NCI-H2196 treated with DMSO at 0.1 percent for 48 hours (cell line): ENCODE measurements around the gene CEACAM16.

ENCODE experiments used
- DNase-seq: peaks from one replicate; lab custom pipeline; 2025; ENCODE audit not compliant: unreplicated experiment; lab: John Stamatoyannopoulos, UW

The CEACAM16 gene

GRCh38 chr19:44744871-44745332 lies 46.0 kb downstream of the CEACAM16 start:
- DNase-seq, result no peak

GRCh38 chr19:44745341-44745831 lies 46.4 kb downstream of the CEACAM16 start:
- DNase-seq, result peak; percentile 43

- no peak for DNase-seq
These were observed 47.1 kb downstream of the CEACAM16 start for GRCh38 chr19:44745887-44746600.

GRCh38 chr19:44746616-44746945 lies 47.6 kb downstream of the CEACAM16 start:
- no peak for DNase-seq

DNA sequence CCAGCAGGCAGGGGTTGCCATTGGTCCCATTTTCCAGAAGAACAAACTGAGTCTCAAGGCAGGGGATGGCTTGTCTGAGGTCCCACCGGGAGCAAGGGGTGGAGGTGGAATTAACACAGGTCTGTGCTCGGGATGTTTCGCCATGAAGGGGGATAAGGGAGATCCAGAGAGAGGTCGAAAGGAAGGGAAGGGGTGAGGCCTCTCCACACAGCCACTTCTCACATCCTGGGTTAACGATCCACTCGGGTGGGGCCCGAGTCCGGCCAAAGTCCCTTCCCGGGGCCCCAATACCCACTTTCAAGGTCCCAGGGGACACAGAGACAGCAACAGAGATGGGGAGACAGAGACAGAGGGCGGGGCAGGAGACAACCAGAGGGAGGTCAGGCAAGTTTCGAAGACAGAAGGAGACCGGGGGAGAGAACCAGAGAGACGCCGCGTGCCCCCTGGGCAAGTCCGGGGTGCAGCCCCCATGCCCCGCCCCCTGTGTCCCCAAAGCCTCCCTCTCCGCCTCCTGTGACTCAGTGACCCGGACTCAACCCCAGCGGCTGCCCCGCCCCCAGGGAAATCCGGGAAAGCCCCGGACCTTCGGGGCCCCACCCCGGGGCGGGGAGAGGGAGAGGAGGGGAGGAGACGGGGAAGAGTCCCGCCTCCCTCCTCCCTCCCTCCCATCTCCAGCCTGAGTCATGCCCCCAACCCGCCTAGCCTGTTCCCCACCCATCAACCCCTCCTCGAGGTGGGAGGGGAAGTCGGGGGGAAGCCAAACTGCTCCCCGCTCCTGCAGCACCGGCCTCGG lies 48.2 kb downstream of the CEACAM16 start:
- DNase-seq, result peak; percentile 70

- peak; percentile 77 for DNase-seq
These were observed 48.9 kb downstream of the CEACAM16 start for GRCh38 chr19:44747739-44748425.

- no peak for DNase-seq
These were observed 49.7 kb downstream of the CEACAM16 start, which contains the start of gene BCL3 for GRCh38 chr19:44748426-44749254. TSS of gene BCL3 (plus strand) at chr19:44748708. CDS start at chr19:44748791, 83 bp downstream.

GRCh38 chr19:44749292-44749691 lies 50.3 kb downstream of the CEACAM16 start:
- DNase-seq, result no peak

GRCh38 chr19:44749994-44750393 lies 51.0 kb downstream of the CEACAM16 start:
- DNase-seq, result no peak

DNA sequence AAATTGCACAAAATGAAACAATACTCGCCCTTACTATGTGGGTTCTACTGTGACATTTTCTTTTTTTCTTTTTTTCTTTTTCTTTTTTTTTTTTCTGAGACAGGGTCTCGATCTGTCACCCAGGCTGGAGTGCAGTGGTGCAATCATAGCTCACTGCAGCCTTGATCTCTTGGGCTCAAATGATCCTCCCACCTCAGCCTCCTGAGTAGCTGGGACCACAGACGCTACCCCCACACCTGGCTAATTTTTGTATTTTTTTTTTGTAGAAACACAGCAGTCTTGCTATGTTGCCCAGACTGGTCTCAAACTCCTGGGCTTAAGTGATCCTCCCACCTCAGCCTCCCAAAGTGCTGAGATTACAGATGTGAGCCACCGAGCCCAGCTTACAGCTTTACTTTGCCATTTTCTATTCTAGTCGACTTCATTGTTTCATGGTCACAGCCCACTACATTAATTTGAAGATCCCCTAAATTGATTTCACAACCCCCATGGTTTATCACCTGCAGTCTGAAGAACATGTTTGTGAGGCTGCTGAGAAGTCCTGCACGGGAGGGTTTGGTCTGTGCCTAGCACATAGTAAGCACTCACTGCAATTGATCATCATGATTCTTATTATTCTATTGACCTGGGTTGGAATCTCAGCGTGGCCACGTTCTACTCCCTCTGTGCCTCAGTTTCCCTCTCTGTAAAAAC lies 53.3 kb downstream of the CEACAM16 start:
- DNase-seq, result no peak

GRCh38 chr19:44752816-44753625 lies 54.1 kb downstream of the CEACAM16 start:
- DNase-seq, result peak; percentile 95

- DNase-seq, result no peak
These were observed 54.6 kb downstream of the CEACAM16 start for GRCh38 chr19:44753626-44753931.

DNA sequence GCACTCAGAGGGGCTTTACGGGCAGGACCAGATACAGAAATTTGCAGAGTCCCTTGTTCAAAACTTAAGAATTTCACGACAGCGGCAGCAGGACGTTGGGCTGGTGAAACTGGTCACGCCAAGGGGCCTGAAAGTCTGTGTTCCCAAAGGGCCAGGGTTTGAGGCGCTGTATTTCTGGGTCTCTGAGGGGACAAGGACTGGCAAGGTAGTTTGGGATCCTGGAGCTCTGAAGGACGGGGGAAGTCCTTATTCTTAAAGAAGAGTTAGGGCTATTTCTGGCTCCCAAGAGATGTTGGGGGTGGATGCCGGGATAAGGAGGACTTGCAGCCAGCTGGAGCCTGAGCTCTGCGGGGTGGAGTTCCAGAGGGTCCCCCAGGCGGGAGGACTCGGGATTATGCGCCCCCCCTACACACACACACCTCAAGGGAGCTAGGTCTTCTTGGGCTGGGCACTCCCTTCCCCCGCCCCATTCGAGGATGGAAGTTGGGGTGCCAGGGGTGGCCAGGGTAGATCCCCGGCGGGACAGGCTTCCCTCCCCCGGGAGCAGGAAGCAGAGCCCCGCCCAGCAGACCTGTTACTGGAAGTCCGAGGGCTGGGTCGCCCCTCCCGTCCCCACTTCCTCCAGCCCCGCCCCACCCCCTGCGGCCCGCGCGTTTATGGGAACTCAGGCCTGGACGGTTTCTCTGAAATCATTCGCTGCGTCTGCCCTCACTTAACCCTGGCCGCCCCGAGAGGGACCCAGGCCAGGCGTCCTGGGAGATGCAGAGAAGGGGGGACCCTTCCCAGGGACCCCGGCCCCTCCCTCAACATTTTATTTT lies 55.2 kb downstream of the CEACAM16 start:
- DNase-seq, result peak; percentile 63

GRCh38 chr19:44754750-44755080 lies 55.8 kb downstream of the CEACAM16 start:
- DNase-seq, result no peak

DNA sequence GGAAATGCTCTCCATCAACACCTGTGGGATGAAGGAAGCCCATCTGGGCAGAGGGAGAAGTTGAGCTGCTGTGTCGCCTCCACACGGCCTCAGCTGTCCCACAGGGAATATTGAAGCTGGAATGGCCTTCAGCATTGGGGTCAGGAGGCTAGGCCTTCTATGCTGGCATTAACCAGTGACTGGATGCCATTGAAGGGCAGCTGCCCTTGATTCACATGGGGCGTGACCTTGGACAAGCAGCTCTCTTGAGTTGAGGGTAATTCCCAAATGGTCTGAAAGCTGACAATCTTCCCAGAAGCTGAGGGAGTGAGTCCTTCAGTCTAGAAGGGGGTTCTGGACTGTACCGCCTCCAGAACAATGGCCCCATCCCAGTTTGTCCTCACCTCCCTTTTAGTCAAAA lies 56.3 kb downstream of the CEACAM16 start:
- DNase-seq, result no peak

DNA sequence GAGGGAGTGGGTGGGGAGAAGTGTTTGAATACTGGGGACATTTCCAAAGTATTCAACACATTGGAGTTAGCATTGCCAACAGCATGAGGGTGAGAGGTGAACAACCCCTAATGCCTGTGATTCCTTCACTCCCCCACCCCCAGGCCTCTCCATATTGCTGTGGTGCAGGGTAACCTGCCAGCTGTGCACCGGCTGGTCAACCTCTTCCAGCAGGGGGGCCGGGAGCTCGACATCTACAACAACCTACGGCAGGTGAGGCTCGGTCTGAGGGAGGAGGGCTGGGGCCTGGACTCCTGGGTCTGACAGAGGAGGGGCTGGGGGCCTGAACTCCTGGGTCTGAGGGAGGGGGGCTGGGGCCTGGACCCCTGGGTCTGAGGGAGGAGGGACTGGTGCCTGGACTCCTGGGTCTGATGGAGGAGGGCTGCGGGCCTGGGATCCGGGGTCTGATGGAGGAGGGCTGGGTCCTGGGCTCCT lies 57.2 kb downstream of the CEACAM16 start:
- no peak for DNase-seq

DNA sequence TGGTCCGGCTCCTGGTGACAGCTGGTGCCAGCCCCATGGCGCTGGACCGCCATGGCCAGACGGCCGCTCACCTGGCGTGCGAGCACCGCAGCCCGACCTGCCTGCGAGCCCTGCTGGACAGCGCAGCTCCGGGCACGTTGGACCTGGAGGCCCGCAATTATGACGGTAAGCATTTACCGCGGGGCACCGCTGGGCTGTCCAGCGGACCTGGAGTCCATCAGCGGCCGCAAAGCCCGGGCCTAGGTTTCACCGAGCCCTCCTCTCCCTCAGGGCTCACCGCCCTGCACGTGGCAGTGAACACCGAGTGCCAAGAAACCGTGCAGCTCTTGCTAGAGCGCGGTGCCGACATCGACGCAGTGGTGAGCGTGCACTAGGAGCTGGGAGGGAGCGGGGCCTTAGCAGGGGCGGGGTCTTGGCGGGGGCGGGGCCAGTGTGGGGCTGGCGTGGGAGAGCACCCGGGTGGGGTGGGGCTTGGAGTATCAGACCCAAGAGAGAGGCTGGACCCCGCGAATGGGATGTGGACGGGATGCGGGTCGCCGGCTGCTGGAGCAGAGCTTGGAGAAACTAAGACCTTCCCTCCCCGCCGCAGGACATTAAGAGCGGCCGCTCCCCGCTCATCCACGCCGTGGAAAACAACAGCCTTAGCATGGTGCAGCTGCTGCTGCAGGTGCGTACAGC lies 58.2 kb downstream of the CEACAM16 start:
- no peak for DNase-seq
